ENCODE results near the gene CPXM2.

Gene CPXM2

GRCh38 chr10:123903621-123904020 is 12.0 kb upstream of the CPXM2 start:
- no peak for DNase-seq

GRCh38 chr10:123901621-123902020 is 10.0 kb upstream of the CPXM2 start:
- no peak for DNase-seq

- no peak for DNase-seq
These were observed 5.5 kb upstream of the CPXM2 start for GRCh38 chr10:123897146-123897545.

- DNase-seq = no peak
These were observed 4.8 kb upstream of the CPXM2 start for GRCh38 chr10:123896246-123896927.

- DNase-seq = no peak
These were observed 2.0 kb upstream of the CPXM2 start for GRCh38 chr10:123893651-123894050.

- DNase-seq = no peak
These were observed 857 bp downstream of the CPXM2 start for GRCh38 chr10:123890756-123891143.

GRCh38 chr10:123890226-123890625 is 1.4 kb downstream of the CPXM2 start:
- DNase-seq = no peak

- DNase-seq = no peak
These were observed 1.8 kb downstream of the CPXM2 start for GRCh38 chr10:123889821-123890220.

- DNase-seq = no peak
These were observed 2.9 kb downstream of the CPXM2 start for GRCh38 chr10:123888751-123889150.

GRCh38 chr10:123888256-123888655 is 3.4 kb downstream of the CPXM2 start:
- no peak for DNase-seq

GRCh38 chr10:123886292-123886691 is 5.3 kb downstream of the CPXM2 start:
- DNase-seq = no peak

GRCh38 chr10:123885406-123886170 is 6.0 kb downstream of the CPXM2 start:
- no peak for DNase-seq

- no peak for DNase-seq
These were observed 6.7 kb downstream of the CPXM2 start for GRCh38 chr10:123884907-123885381.

- no peak for DNase-seq
These were observed 7.2 kb downstream of the CPXM2 start for GRCh38 chr10:123884351-123884906.

- no peak for DNase-seq
These were observed 7.8 kb downstream of the CPXM2 start for GRCh38 chr10:123883673-123884320.

- DNase-seq = no peak
These were observed 8.7 kb downstream of the CPXM2 start for GRCh38 chr10:123882681-123883445.

GRCh38 chr10:123882177-123882576 is 9.4 kb downstream of the CPXM2 start:
- no peak for DNase-seq

GRCh38 chr10:123879606-123880257 is 11.9 kb downstream of the CPXM2 start:
- DNase-seq = no peak

- DNase-seq = no peak
These were observed 12.8 kb downstream of the CPXM2 start for GRCh38 chr10:123878666-123879303.

GRCh38 chr10:123870260-123870659 is 21.3 kb downstream of the CPXM2 start:
- DNase-seq = no peak

GRCh38 chr10:123869020-123869414 is 22.6 kb downstream of the CPXM2 start:
- DNase-seq = no peak
